Measurements from ENCODE around the gene ALPG. TPM values are rescaled to one million over a fixed set of nuclear protein-coding genes. Genes with fewer than 3 reads are reported as not detected.
"Not testable (repeated sequence)": the region's sequence is repeated elsewhere in the genome, so short reads cannot be mapped to it uniquely, and the experiment has no call there.

The ALPG gene
- total RNA-seq, 2 donors from 2014 or later = not detected

DNA sequence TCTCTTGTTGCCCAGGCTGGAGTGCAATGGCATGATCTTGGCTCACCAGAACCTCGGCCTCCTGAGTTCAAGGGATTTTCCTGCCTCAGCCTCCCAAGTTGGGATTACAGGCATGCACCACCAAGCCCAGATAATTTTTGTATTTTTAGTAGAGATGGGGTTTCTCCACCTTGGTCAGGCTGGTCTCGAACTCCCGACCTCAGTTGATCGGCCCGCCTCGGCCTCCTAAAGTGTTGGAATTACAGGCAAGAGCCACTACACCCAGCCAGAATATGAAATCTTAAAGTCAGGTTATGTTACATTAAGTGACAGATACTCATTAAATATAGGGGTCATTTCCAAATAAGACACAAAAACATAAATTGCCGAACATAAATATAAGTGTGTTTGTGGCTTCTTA lies 12.2 kb upstream of the ALPG start:
- not testable (repeated sequence) for H3K4me3 Mint-ChIP-seq, H3K27ac Mint-ChIP-seq

DNA sequence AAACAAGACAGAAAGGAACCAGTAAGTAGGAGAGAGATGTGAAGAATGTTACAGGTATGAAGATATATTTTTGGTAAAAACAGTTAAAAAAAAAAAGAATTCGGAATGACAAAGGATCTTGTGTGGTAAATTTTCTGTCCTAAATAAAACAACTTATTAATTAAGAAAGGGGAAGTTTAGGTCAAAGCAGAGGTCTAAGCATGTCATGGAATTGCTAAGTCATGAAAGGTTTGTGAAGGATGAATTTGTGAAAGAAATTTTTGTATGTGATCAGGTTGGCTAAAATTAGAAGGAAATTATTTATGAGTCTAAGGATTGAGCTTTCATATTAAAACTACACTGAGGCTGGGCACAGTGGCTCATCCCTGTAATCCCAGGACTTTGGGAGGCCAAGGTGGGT lies 11.1 kb upstream of the ALPG start:
- H3K36me3 Mint-ChIP-seq (ENCODE audit: insufficient read depth in 2 of 2) = no peaks in the 10 kb centered on the region
- no peak overlapping the region for H3K4me3 Mint-ChIP-seq
- H3K27me3 Mint-ChIP-seq (ENCODE audit: low read depth) = peaks cover 6% of the 10 kb centered on the region
- H3K27ac Mint-ChIP-seq = no peak overlapping the region
- H3K4me1 Mint-ChIP-seq (ENCODE audit: low read depth) = no peaks in the 10 kb centered on the region
- DNase-seq (no peak), ATAC-seq (replicated peaks in 1 of 2) (no peak)
- H3K9me3 Mint-ChIP-seq = no peaks in the 10 kb centered on the region

More for the DNA sequence above, 12.2 kb upstream of the ALPG start:
- peaks cover 14% of the 10 kb centered on the region for H3K27me3 Mint-ChIP-seq (ENCODE audit: low read depth)
- not testable (repeated sequence) for H3K9me3 Mint-ChIP-seq; H3K4me1 Mint-ChIP-seq (ENCODE audit: low read depth); ATAC-seq (replicated peaks in 1 of 2); H3K36me3 Mint-ChIP-seq (ENCODE audit: insufficient read depth in 2 of 2); DNase-seq

DNA sequence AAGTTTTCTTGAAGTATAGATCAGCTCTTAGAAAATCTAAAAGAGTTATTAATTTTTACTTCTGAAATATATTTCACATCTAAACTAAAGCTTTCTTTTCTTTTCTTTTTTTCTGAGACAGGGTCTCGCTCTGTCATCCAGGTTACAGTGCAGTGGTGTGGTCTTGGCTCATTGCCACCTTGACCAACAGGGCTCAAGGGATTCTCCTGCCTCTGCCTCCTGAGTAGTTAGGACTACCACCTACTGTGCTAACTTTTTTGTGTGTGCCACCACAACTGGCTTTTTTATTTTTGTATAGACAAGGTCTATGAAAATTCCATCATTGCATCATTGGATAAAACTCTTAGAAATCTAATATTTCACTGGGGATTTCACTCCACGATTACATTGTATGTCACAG lies 10.0 kb upstream of the ALPG start:
- H3K27me3 Mint-ChIP-seq (ENCODE audit: low read depth) = no peaks in the 10 kb centered on the region
- H3K9me3 Mint-ChIP-seq = no peaks in the 10 kb centered on the region
- no peak overlapping the region for H3K27ac Mint-ChIP-seq
- H3K36me3 Mint-ChIP-seq (ENCODE audit: insufficient read depth in 2 of 2) = no peaks in the 10 kb centered on the region
- no peak for DNase-seq
- ATAC-seq (replicated peaks in 1 of 2) = no peak
- H3K4me3 Mint-ChIP-seq = no peak overlapping the region
- no peaks in the 10 kb centered on the region for H3K4me1 Mint-ChIP-seq (ENCODE audit: low read depth)

DNA sequence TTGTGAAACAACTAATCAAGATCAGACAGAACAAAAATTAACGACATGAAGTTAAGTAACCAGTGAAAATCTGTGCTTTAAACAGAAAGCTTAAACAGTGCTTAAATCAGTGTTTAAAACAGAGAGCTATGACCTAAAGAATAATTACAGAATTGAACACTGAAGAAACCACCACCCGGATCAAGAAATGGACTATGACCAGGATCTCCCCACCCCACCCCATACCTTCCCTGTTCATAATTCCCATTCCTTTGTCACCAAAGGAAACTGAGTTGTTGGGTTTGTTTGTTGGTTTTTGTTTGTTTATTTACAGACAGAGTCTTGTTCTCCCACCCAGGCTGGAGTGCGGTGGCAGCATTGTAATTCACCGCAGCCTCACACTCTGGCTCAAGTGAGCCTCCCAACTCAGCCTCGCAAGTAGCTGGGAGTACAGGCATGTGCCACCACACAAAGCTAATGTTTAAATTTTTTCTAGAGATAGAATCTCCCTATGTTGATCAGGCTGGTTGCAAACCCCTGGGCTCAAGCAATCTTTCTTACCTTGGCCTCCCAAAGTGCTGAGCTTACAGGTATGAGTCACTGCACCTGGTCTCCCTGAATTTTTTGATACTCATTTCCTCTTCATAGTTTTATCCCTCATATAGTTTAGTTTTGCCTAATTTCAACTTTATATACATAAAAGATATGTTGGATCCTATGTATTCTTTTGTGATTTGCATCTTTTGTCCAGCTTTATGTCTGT lies 8.2 kb upstream of the ALPG start:
- Mint-ChIP-seq H3K4me1 (ENCODE audit: low read depth) (no peaks in the 10 kb centered on the region), H3K36me3 (ENCODE audit: insufficient read depth in 2 of 2) (no peaks in the 10 kb centered on the region), H3K9me3 (no peaks in the 10 kb centered on the region), H3K27me3 (ENCODE audit: low read depth) (no peaks in the 10 kb centered on the region), H3K4me3 (no peak overlapping the region), H3K27ac (no peak overlapping the region)
- ATAC-seq (replicated peaks in 1 of 2) (no peak), DNase-seq (no peak)

DNA sequence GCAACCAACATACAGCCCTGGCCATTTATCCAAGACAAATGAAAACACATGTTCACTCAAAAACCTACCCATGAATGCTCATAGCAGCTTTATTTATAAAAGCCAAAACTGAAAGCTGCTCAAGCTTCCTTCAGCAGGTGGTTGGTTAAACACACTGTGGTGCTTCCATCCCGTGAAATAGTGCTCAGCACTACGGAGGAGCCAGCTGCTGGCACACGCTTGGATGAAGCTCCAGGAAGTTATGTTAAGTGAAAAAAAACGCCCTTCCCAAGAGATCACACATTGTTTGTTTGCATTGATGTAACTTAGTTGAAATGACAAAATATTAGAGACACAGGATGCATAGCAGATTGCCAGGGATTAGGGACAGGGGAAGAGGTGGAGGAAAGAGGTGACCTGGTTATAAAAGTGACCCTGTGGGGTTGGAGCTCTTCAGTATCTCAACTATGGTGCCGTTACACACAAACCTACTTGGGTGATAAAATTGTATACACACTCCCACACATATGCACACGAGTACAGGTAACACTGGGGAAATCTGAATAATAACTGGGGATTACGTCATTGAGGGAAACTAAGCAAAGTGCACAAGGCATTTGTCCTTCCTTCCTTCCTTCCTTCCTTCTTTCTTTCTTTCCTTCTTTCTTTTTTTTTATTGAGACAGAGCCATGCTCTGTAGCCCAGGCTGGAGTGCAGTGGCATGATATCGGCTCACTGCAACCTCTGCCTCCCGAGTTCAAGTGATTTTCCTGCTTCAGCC lies 6.2 kb upstream of the ALPG start:
- Mint-ChIP-seq H3K27me3 (ENCODE audit: low read depth) (no peaks in the 10 kb centered on the region), H3K4me3 (no peak overlapping the region), H3K4me1 (ENCODE audit: low read depth) (no peaks in the 10 kb centered on the region), H3K9me3 (no peaks in the 10 kb centered on the region), H3K27ac (no peak overlapping the region), H3K36me3 (ENCODE audit: insufficient read depth in 2 of 2) (no peaks in the 10 kb centered on the region)
- ATAC-seq (replicated peaks in 1 of 2) (no peak), DNase-seq (no peak)

DNA sequence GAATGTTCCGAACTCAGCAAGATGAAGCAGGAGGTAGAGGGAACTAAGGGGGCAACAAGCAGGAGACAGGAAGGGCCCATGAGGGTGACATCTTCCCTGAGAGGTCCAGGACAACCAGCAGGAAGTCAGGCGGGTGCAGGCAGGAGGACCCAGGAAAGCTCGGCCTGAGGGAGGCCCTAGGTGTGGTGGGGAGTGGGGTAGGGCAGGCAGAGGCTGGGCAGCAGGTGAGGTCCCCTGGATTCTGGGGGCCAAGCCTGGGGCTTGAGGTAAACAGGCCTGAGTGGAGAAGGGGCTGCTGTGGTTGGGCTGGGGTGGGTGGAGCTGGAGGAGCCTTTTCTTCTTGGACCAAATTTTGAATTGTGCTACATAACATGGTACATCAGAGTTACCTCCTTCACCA lies 4.1 kb upstream of the ALPG start:
- H3K4me3 Mint-ChIP-seq = no peak overlapping the region
- no peaks in the 10 kb centered on the region for H3K27me3 Mint-ChIP-seq (ENCODE audit: low read depth)
- no peaks in the 10 kb centered on the region for H3K4me1 Mint-ChIP-seq (ENCODE audit: low read depth)
- ATAC-seq (replicated peaks in 1 of 2) (no peak), DNase-seq (no peak)
- no peaks in the 10 kb centered on the region for H3K9me3 Mint-ChIP-seq
- no peaks in the 10 kb centered on the region for H3K36me3 Mint-ChIP-seq (ENCODE audit: insufficient read depth in 2 of 2)
- no peak overlapping the region for H3K27ac Mint-ChIP-seq

DNA sequence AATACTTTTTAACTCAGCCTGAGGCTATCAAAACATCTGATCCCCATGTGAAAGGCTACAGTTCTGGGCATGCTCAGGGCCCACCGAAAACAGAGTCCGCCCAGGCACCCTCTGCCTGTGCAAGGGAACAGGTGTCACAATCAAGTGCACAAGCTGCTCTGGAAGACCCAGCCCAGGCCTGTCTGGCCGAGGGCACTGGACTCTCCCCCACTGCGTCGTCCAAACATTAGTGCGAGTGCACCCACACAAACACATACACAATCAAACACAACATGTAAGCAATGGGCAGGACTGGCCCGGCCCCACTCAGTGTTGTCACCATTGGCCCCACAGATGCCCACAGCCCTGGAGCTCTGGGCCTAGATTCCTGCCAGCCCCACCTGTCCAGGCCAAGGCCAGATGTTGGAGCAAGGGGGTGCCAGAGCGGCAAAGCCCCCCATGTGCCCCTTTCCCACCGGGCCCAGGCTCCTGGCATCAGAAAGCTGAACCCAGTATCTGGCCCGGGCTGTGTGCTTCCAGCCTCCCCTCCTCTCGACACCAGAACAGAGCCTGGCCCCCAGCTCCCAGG lies 617 bp upstream of the ALPG start:
- ATAC-seq (replicated peaks in 1 of 2) (no peak), DNase-seq (no peak)
- Mint-ChIP-seq H3K27ac (no peak overlapping the region), H3K36me3 (ENCODE audit: insufficient read depth in 2 of 2) (no peaks in the 10 kb centered on the region), H3K4me1 (ENCODE audit: low read depth) (no peaks in the 10 kb centered on the region), H3K4me3 (no peak overlapping the region), H3K9me3 (no peaks in the 10 kb centered on the region), H3K27me3 (ENCODE audit: low read depth) (peaks cover 12% of the 10 kb centered on the region)

DNA sequence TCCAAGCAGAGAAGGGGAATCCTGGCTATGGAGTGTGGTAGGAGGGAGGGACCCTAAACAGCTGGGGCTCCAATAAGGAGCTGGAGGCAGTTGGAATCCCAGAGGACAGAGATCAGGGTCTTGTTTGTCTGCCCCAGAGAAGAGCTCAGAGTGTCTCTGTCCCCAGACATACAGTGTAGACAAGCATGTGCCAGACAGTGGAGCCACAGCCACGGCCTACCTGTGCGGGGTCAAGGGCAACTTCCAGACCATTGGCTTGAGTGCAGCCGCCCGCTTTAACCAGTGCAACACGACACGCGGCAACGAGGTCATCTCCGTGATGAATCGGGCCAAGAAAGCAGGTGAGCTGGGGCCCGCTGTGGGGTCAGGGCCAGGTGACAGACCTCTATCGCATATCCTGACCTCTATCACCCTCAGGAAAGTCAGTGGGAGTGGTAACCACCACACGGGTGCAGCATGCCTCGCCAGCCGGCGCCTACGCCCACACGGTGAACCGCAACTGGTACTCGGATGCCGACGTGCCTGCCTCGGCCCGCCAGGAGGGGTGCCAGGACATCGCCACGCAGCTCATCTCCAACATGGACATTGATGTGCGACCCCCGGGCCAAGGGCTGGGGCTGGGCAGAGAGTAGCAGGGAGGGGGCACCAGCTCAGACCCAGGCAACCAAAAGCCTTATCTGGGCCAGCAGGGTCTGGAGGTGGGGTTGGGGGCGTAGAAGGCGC lies 945 bp downstream of the ALPG start:
- H3K27me3 Mint-ChIP-seq (ENCODE audit: low read depth) = peaks cover 19% of the 10 kb centered on the region
- H3K4me3 Mint-ChIP-seq; H3K36me3 Mint-ChIP-seq (ENCODE audit: insufficient read depth in 2 of 2); H3K9me3 Mint-ChIP-seq; ATAC-seq (replicated peaks in 1 of 2); H3K4me1 Mint-ChIP-seq (ENCODE audit: low read depth); DNase-seq; H3K27ac Mint-ChIP-seq: not testable (repeated sequence)

DNA sequence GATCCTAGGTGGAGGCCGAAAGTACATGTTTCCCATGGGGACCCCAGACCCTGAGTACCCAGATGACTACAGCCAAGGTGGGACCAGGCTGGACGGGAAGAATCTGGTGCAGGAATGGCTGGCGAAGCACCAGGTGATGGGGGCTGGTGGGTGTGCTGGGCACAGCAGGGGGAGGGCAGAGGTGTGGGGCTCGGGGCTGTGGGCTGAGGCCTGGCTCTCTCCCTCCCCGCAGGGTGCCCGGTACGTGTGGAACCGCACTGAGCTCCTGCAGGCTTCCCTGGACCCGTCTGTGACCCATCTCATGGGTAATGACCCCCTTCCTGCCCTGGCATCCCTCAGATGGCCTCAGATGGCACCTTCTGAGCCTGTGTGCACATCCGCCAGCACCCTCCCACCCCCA lies 1.6 kb downstream of the ALPG start:
- not testable (repeated sequence) for H3K4me1 Mint-ChIP-seq (ENCODE audit: low read depth); DNase-seq; ATAC-seq (replicated peaks in 1 of 2); H3K27ac Mint-ChIP-seq; H3K36me3 Mint-ChIP-seq (ENCODE audit: insufficient read depth in 2 of 2); H3K9me3 Mint-ChIP-seq; H3K4me3 Mint-ChIP-seq
- H3K27me3 Mint-ChIP-seq (ENCODE audit: low read depth) = peaks cover 26% of the 10 kb centered on the region

DNA sequence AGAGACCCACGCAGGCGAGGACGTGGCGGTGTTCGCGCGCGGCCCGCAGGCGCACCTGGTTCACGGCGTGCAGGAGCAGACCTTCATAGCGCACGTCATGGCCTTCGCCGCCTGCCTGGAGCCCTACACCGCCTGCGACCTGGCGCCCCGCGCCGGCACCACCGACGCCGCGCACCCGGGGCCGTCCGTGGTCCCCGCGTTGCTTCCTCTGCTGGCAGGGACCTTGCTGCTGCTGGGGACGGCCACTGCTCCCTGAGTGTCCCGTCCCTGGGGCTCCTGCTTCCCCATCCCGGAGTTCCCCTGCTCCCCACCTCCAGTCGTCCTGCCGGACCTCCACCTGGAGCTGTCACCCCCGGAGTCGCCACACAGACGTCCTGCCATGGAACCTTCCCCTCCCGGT lies 3.0 kb downstream of the ALPG start:
- H3K36me3 Mint-ChIP-seq (ENCODE audit: insufficient read depth in 2 of 2); H3K9me3 Mint-ChIP-seq; ATAC-seq (replicated peaks in 1 of 2); H3K27ac Mint-ChIP-seq; H3K4me3 Mint-ChIP-seq; DNase-seq: not testable (repeated sequence)
- Mint-ChIP-seq H3K27me3 (ENCODE audit: low read depth) (peaks cover 36% of the 10 kb centered on the region), H3K4me1 (ENCODE audit: low read depth) (peaks cover 14% of the 10 kb centered on the region)

DNA sequence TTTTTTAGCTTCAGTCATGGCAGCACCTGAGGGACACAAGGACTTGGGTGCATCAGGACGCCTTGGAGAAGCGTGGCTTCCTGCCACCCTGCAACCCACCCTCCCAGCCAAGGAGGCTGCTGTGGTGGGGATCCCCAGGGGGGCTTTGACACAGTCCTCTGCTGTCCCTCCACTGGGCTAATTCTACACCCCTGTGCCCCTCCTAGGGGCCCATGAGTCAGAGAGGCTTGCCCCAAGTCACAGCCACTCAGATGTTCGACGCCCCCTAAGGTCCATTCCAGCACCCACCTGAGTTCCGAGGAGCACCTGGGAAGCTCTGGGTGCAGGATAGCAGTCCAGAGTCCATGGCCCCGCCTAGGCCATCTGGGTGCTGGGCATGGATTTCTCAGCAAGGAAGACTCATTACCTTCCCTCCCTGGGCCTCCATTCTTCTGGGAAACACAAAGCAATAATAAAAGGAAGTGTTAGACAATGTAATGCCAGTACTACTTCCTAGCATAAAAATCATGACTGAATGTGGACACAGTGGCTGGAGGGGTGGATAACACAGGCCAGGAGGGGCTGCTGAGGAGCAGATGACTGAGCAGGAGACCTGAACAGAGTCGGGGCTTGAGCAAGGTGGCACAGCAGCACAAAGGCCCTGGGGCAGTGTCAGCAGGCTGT lies 3.7 kb downstream of the ALPG start:
- no peak overlapping the region for H3K27ac Mint-ChIP-seq

DNA sequence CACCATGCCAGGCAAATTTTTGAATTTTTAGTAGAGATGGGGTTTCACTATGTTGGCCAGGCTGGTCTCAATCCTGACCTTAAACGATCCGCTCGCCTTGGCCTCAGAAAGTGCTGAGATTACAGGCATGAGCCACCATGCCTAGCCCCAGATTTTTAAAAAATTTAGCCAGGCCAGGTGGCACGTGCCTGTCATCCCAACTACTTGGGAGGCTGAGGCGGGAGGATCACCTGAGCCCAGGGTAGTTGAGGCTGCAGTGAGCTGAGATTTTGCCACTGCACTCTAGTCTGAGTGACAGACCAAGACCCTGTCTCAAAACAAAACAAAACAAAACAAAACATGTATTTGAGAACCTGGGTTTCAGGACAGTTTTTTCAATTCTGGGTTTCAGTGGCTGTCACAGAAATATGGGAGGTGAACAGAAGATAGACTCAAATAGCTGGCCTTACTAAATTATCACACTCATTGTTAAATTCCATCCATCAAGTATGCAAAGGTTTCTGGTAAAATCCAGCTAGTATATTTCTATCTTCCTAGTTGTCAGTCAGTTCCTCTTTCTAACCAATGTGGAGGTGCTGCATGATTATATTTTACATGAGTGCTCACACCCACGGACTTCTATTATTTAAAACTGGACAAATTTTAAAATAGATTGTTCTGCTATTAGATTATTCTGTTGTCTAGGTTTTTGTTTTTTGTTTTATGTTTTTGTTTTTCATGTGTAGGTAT lies 5.4 kb downstream of the ALPG start:
- Mint-ChIP-seq H3K36me3 (ENCODE audit: insufficient read depth in 2 of 2) (no peaks in the 10 kb centered on the region), H3K27me3 (ENCODE audit: low read depth) (peaks cover 36% of the 10 kb centered on the region), H3K9me3 (no peaks in the 10 kb centered on the region), H3K4me3 (no peak overlapping the region), H3K27ac (no peak overlapping the region), H3K4me1 (ENCODE audit: low read depth) (peaks cover 14% of the 10 kb centered on the region)
- DNase-seq = no peak
- ATAC-seq (replicated peaks in 1 of 2) = no peak

More for the DNA sequence above, 3.7 kb downstream of the ALPG start:
- no peak for DNase-seq
- Mint-ChIP-seq H3K9me3 (no peaks in the 10 kb centered on the region), H3K36me3 (ENCODE audit: insufficient read depth in 2 of 2) (no peaks in the 10 kb centered on the region), H3K27me3 (ENCODE audit: low read depth) (peaks cover 36% of the 10 kb centered on the region), H3K4me3 (no peak overlapping the region), H3K4me1 (ENCODE audit: low read depth) (peaks cover 14% of the 10 kb centered on the region)
- ATAC-seq (replicated peaks in 1 of 2) = no peak
